Brain microvascular endothelial cell (primary cell): ENCODE results near the gene PRPF4.

Experiments
- DNase-seq: peaks from one replicate; pipeline ENCODE4 v3.0.0-alpha.2; 2020
- H3K27ac ChIP-seq: fragments of 250-450 bp; sonication (Bioruptor Pico); 2 replicates; pipeline ENCODE4 v1.5.1; 2020; ENCODE audit warnings: mild to moderate bottlenecking, moderate library complexity
- H3K27me3 ChIP-seq: fragments of 250-450 bp; sonication (Bioruptor Pico); replicated peaks from 2 replicates; pipeline ENCODE4 v1.5.1; 2020; ENCODE audit warnings: mild to moderate bottlenecking
- H3K36me3 ChIP-seq: fragments of 250-450 bp; sonication (Bioruptor Pico); replicated peaks from 2 replicates; pipeline ENCODE4 v1.5.1; 2020; ENCODE audit warnings: mild to moderate bottlenecking
- H3K4me3 ChIP-seq: 2 replicates; pipeline ENCODE4 v1.5.1; 2011; ENCODE audit warnings: low read depth, mild to moderate bottlenecking, control low read depth, low read length, moderate library complexity
- CTCF ChIP-seq: IDR thresholded peaks from 2 replicates; pipeline ENCODE4 v1.5.1; 2011; ENCODE audit warnings: low read depth, mild to moderate bottlenecking, moderate library complexity, low read length, control low read depth, inconsistent platforms; ENCODE audit errors: missing control alignments
- in situ Hi-C: cut with HindIII; loops from 2 replicates; pipeline ENCODE4 v1.10.0; 2017; ENCODE audit warnings: low sequenced_read_pairs, low pct_ligation_motif_present

The PRPF4 gene

GRCh38 chr9:113309204-113309813 is 33.9 kb downstream of the PRPF4 start:
- in situ Hi-C loops = no loop called here
- peak; percentile 36 for DNase-seq
- peak; percentile 80 for TF ChIP-seq CTCF
- H3K36me3 ChIP-seq = no peaks in the 10 kb centered on the region
- no peak overlapping the region for H3K4me3 ChIP-seq
- no peaks in the 10 kb centered on the region for H3K27me3 ChIP-seq
- no peak overlapping the region for H3K27ac ChIP-seq

- no peak for DNase-seq
- H3K4me3 ChIP-seq = no peak overlapping the region
- in situ Hi-C loops = no loop called here
Measured at GRCh38 chr9:113310538-113310937, 35.1 kb downstream of the PRPF4 start.

GRCh38 chr9:113311961-113312360 is 36.5 kb downstream of the PRPF4 start:
- H3K36me3 ChIP-seq = no peaks in the 10 kb centered on the region
- TF ChIP-seq CTCF = no peak
- no peaks in the 10 kb centered on the region for H3K27me3 ChIP-seq
- no peak overlapping the region for H3K27ac ChIP-seq
- in situ Hi-C loops = no loop called here
- H3K4me3 ChIP-seq = no peak overlapping the region
- DNase-seq = no peak

More at GRCh38 chr9:113310538-113310937, 35.1 kb downstream of the PRPF4 start:
- Histone ChIP-seq H3K36me3 (no peaks in the 10 kb centered on the region), H3K27ac (no peak overlapping the region), H3K27me3 (no peaks in the 10 kb centered on the region)
- no peak for TF ChIP-seq CTCF

- no peak for TF ChIP-seq CTCF
- Histone ChIP-seq H3K36me3 (no peaks in the 10 kb centered on the region), H3K27me3 (peaks cover under 1% of the 10 kb centered on the region), H3K27ac (no peak overlapping the region), H3K4me3 (no peak overlapping the region)
- no peak for DNase-seq
- in situ Hi-C loops = no loop called here
Measured at GRCh38 chr9:113313261-113313660, 37.8 kb downstream of the PRPF4 start.

- H3K4me3 ChIP-seq = no peak overlapping the region
- no peaks in the 10 kb centered on the region for H3K36me3 ChIP-seq
- H3K27me3 ChIP-seq = peaks cover 2% of the 10 kb centered on the region
- DNase-seq = no peak
- H3K27ac ChIP-seq = no peak overlapping the region
- TF ChIP-seq CTCF = no peak
- in situ Hi-C loops = no loop called here
Measured at GRCh38 chr9:113315231-113315630, 39.8 kb downstream of the PRPF4 start.

- Histone ChIP-seq H3K27ac (no peak overlapping the region), H3K36me3 (no peaks in the 10 kb centered on the region), H3K27me3 (peaks cover 6% of the 10 kb centered on the region), H3K4me3 (no peak overlapping the region)
- no peak for TF ChIP-seq CTCF
- no peak for DNase-seq
- in situ Hi-C loops = no loop called here
Measured at GRCh38 chr9:113316030-113316429, 40.6 kb downstream of the PRPF4 start.
